Karpas-422 (cell line): Measurements from ENCODE around the gene COA1. TPM values are rescaled to one million over a fixed set of nuclear protein-coding genes. Genes with fewer than 3 reads are reported as not detected.

Experiments used
- DNase-seq: peaks from one replicate; pipeline ENCODE4 v3.0.0-alpha.2; 2015
- H2AFZ ChIP-seq: fragments of 200-600 bp; sonication (generic); 2 replicates; pipeline ENCODE4 v1.6.1; 2014; ENCODE audit warnings: antibody characterized with exemption, low read length, mixed read lengths
- H3K27ac ChIP-seq: fragments of 200-600 bp; sonication (generic); 2 replicates; pipeline ENCODE4 v1.5.1; 2014; ENCODE audit warnings: mild to moderate bottlenecking, low read length, moderate library complexity
- H3K27me3 ChIP-seq: fragments of 200-600 bp; sonication (generic); 2 replicates; pipeline ENCODE4 v1.6.1; 2014; ENCODE audit warnings: low read length, mixed read lengths
- H3K36me3 ChIP-seq: fragments of 200-600 bp; sonication (generic); 2 replicates; pipeline ENCODE4 v1.6.1; 2014; ENCODE audit warnings: low read length, mixed read lengths; ENCODE audit not compliant: insufficient read depth
- H3K4me1 ChIP-seq: fragments of 200-600 bp; sonication (generic); 2 replicates; pipeline ENCODE4 v1.6.1; 2014; ENCODE audit warnings: mild to moderate bottlenecking, low read length, mixed read lengths
- H3K4me2 ChIP-seq: fragments of 200-600 bp; sonication (generic); 2 replicates; pipeline ENCODE4 v1.6.1; 2014; ENCODE audit warnings: low read length, low read depth, mild to moderate bottlenecking; ENCODE audit not compliant: poor library complexity, severe bottlenecking
- H3K4me3 ChIP-seq: fragments of 200-600 bp; sonication (generic); 2 replicates; pipeline ENCODE4 v1.5.1; 2014; ENCODE audit warnings: mild to moderate bottlenecking, antibody characterized with exemption, low read length, mixed read lengths
- H3K79me2 ChIP-seq: fragments of 200-600 bp; sonication (generic); 2 replicates; pipeline ENCODE4 v1.6.1; 2014; ENCODE audit warnings: mild to moderate bottlenecking, low read length, mixed read lengths
- H3K9ac ChIP-seq: fragments of 200-600 bp; sonication (generic); 2 replicates; pipeline ENCODE4 v1.6.0; 2014; ENCODE audit warnings: low read length
- H3K9me2 ChIP-seq: fragments of 200-600 bp; sonication (generic), shearing (Covaris generic); replicated peaks from 2 replicates; pipeline ENCODE4 v1.6.0; 2014; ENCODE audit warnings: mild to moderate bottlenecking, low read length, moderate library complexity; ENCODE audit not compliant: insufficient read depth
- H3K9me3 ChIP-seq: fragments of 300-700, 200-600 bp; sonication (generic); 2 replicates; pipeline ENCODE4 v1.6.1; 2014; ENCODE audit warnings: low read length, mixed read lengths
- H4K20me1 ChIP-seq: fragments of 200-600 bp; sonication (generic); 2 replicates; pipeline ENCODE4 v1.6.1; 2014; ENCODE audit warnings: mild to moderate bottlenecking, antibody characterized with exemption, low read length, low read depth; ENCODE audit not compliant: insufficient read depth
- total RNA-seq: library from RNA; depleted of rRNA; stranded (reverse); fragments of >200 nt; shearing (Covaris generic); gene quantifications from 2 replicates; pipeline ENCODE4 v1.2.3, GENCODE V29; 2014; ENCODE audit warnings: low replicate concordance

The COA1 gene
- total RNA-seq, 1 experiment from 2014 or later = 60.2 TPM

- Histone ChIP-seq H3K79me2 (peaks cover 54% of the 10 kb centered on the region), H3K9ac (no peak overlapping the region), H4K20me1 (peaks cover 52% of the 10 kb centered on the region), H3K27ac (no peak overlapping the region), H2AFZ (no peak overlapping the region), H3K9me3 (no peaks in the 10 kb centered on the region), H3K4me3 (no peak overlapping the region), H3K27me3 (no peaks in the 10 kb centered on the region), H3K9me2 (no peaks in the 10 kb centered on the region), H3K4me2 (no peak overlapping the region), H3K4me1 (peaks cover 41% of the 10 kb centered on the region), H3K36me3 (no peaks in the 10 kb centered on the region)
- DNase-seq = no peak
Observed at GRCh38 chr7:43703573-43703972, 25.8 kb downstream of the COA1 start.

- peaks cover 58% of the 10 kb centered on the region for H4K20me1 ChIP-seq
Observed at GRCh38 chr7:43702974-43703373, 26.3 kb downstream of the COA1 start.

DNA sequence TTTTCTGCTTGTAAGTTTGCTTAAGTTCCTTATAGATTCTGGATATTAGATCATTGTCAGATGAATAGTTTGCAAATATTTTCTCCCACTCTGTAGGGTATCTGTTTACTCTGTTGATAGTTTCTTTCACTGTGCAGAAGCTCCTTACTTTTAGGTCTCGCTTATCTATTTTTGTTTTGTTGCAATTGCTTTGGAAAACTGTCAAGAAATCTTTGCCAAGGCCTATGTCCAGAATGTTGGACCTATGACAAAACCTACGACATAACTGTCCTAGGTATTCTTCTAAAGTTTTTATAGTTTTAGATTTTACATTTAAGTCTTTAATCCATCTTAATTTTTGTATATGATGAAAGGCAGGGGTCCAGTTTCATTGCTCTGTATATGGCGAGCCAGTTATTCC lies 27.4 kb downstream of the COA1 start:
- Histone ChIP-seq H3K79me2 (peaks cover 54% of the 10 kb centered on the region), H3K4me1 (peaks cover 47% of the 10 kb centered on the region), H3K4me3 (no peak overlapping the region), H3K36me3 (no peaks in the 10 kb centered on the region), H3K27me3 (no peaks in the 10 kb centered on the region), H4K20me1 (peaks cover 64% of the 10 kb centered on the region), H3K27ac (no peak overlapping the region), H3K9me2 (no peaks in the 10 kb centered on the region), H3K9ac (no peak overlapping the region), H3K9me3 (no peaks in the 10 kb centered on the region), H3K4me2 (peak overlapping the region; percentile 1), H2AFZ (no peak overlapping the region)
- DNase-seq = no peak

More at GRCh38 chr7:43702974-43703373, 26.3 kb downstream of the COA1 start:
- no peaks in the 10 kb centered on the region for H3K9me3 ChIP-seq
- H3K4me1 ChIP-seq = peaks cover 47% of the 10 kb centered on the region
- no peak overlapping the region for H3K9ac ChIP-seq
- H3K36me3 ChIP-seq = no peaks in the 10 kb centered on the region
- no peak overlapping the region for H2AFZ ChIP-seq
- peaks cover 54% of the 10 kb centered on the region for H3K79me2 ChIP-seq
- H3K27me3 ChIP-seq = no peaks in the 10 kb centered on the region
- DNase-seq = no peak
- no peak overlapping the region for H3K4me3 ChIP-seq
- no peaks in the 10 kb centered on the region for H3K9me2 ChIP-seq
- H3K4me2 ChIP-seq = no peak overlapping the region
- H3K27ac ChIP-seq = no peak overlapping the region

- DNase-seq = no peak
- Histone ChIP-seq H3K9me2 (no peaks in the 10 kb centered on the region), H3K9ac (no peak overlapping the region), H3K27me3 (no peaks in the 10 kb centered on the region), H3K4me1 (peaks cover 47% of the 10 kb centered on the region), H3K36me3 (no peaks in the 10 kb centered on the region), H3K4me3 (no peak overlapping the region), H4K20me1 (peaks cover 64% of the 10 kb centered on the region), H3K79me2 (peaks cover 54% of the 10 kb centered on the region), H3K27ac (no peak overlapping the region), H3K9me3 (no peaks in the 10 kb centered on the region), H3K4me2 (peak overlapping the region; percentile 1), H2AFZ (no peak overlapping the region)
Observed at GRCh38 chr7:43701500-43701854, 27.8 kb downstream of the COA1 start.

- Histone ChIP-seq H3K79me2 (peaks cover 59% of the 10 kb centered on the region), H4K20me1 (peaks cover 69% of the 10 kb centered on the region), H3K27ac (no peak overlapping the region), H3K9ac (no peak overlapping the region), H3K4me1 (peaks cover 47% of the 10 kb centered on the region), H3K36me3 (no peaks in the 10 kb centered on the region), H2AFZ (no peak overlapping the region), H3K4me2 (peak overlapping the region; percentile 1), H3K9me2 (no peaks in the 10 kb centered on the region), H3K27me3 (no peaks in the 10 kb centered on the region), H3K9me3 (no peaks in the 10 kb centered on the region), H3K4me3 (no peak overlapping the region)
- no peak for DNase-seq
Observed at GRCh38 chr7:43700646-43701499, 28.4 kb downstream of the COA1 start.

- Histone ChIP-seq H3K4me2 (peak overlapping the region; percentile 1), H3K36me3 (no peaks in the 10 kb centered on the region), H3K27me3 (no peaks in the 10 kb centered on the region), H3K9me3 (no peaks in the 10 kb centered on the region), H3K4me1 (peaks cover 47% of the 10 kb centered on the region), H3K79me2 (peaks cover 61% of the 10 kb centered on the region), H2AFZ (no peak overlapping the region), H4K20me1 (peaks cover 75% of the 10 kb centered on the region), H3K9me2 (no peaks in the 10 kb centered on the region), H3K4me3 (no peak overlapping the region), H3K9ac (no peak overlapping the region), H3K27ac (no peak overlapping the region)
- DNase-seq = peak; percentile 86
Observed at GRCh38 chr7:43700059-43700501, 29.2 kb downstream of the COA1 start.

DNA sequence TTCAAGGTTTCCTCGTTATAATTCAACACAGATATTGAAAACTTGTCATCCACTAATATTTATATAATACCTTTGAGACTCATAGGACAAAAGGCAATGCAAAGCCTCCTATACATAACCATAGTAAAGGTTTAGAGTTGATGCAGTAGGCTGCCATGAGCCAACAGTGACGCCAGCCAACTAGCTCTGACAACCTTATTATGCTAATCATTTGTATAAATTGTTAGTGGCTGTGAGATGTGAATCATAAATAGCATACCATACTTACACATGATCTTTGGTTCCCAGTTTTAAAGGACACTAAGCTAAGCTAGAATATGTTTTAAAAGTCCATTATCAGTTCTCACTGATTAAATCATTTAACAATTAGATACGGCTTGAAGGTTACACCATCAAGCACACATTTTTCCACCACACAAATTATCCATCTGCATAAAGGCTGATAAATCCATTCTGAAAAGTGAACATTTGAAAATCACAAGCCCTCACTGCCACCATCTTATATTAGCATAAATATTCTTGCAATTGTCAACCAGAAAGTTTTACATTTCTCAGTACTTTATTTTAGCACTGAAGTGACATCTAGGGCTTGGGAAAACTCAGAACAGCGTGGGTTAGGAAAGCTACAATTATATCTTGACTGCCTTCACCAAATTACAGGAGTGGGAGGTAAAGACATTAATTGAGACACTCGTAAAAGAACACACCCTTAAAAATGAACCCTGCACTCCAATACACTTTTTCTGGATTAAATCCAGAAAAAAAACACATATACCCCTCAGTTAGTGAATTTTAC lies 30.7 kb downstream of the COA1 start:
- Histone ChIP-seq H3K9ac (no peak overlapping the region), H2AFZ (no peak overlapping the region), H3K27me3 (no peaks in the 10 kb centered on the region), H3K27ac (no peak overlapping the region), H3K9me2 (no peaks in the 10 kb centered on the region), H3K9me3 (no peaks in the 10 kb centered on the region), H3K79me2 (peaks cover 69% of the 10 kb centered on the region), H3K4me2 (no peak overlapping the region), H3K4me1 (peaks cover 47% of the 10 kb centered on the region), H3K36me3 (no peaks in the 10 kb centered on the region), H4K20me1 (peaks cover 76% of the 10 kb centered on the region), H3K4me3 (no peak overlapping the region)
- DNase-seq = no peak

DNA sequence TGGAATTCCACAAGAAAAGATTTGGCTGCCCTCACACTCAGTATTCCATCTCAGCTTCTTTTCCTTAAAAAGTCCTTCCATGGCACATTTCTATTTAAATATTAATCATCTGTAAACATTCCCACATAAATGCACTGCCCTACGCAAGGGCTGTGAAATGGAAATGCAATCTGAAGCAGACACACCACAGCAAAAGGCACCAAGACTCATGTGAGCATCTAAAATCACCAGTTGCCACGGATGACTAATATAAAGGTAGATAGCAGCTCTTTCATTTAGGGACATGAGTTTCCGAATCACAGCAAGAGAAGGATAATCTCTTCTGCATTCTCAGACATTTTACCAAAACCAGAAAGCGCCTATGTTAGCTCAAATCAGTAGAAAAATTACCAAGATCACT lies 31.6 kb downstream of the COA1 start:
- peaks cover 74% of the 10 kb centered on the region for H3K79me2 ChIP-seq
- H3K9me2 ChIP-seq = no peaks in the 10 kb centered on the region

More for the DNA sequence above, 31.6 kb downstream of the COA1 start:
- Histone ChIP-seq H3K27me3 (no peaks in the 10 kb centered on the region), H4K20me1 (peaks cover 78% of the 10 kb centered on the region), H3K9ac (no peak overlapping the region), H2AFZ (no peak overlapping the region), H3K36me3 (no peaks in the 10 kb centered on the region), H3K4me1 (peaks cover 43% of the 10 kb centered on the region), H3K4me3 (no peak overlapping the region), H3K9me3 (no peaks in the 10 kb centered on the region), H3K27ac (no peak overlapping the region), H3K4me2 (no peak overlapping the region)
- DNase-seq = no peak
